ENCODE data around the gene PRR9. TPM values are rescaled to one million over a fixed set of nuclear protein-coding genes. Genes with fewer than 3 reads are reported as not detected.

Gene PRR9
- total RNA-seq, 1 experiment from 2014 or later, result not detected

GRCh38 chr1:153213519-153213918 is 3.9 kb upstream of the PRR9 start:
- no TSS peak for BruUV-seq (replicated peaks)
- Histone ChIP-seq H3K36me3 (ENCODE audit: control insufficient read depth, insufficient read depth, low read length) (no peaks in the 10 kb centered on the region), H3K4me1 (ENCODE audit: control insufficient read depth, insufficient read depth, low read length) (no peaks in the 10 kb centered on the region), H3K9me3 (ENCODE audit: control insufficient read depth, insufficient read depth, low read depth, low read length) (no peaks in the 10 kb centered on the region), H3K27ac (ENCODE audit: low read length) (no peak overlapping the region), H3K4me3 (ENCODE audit: low read depth in 2 of 2, low read length in 2 of 2) (no peak overlapping the region), H3K27me3 (ENCODE audit: control insufficient read depth, insufficient read depth, low read length) (no peaks in the 10 kb centered on the region; the same call in 1 of the 2 replicates)
- DNase-seq (ENCODE audit: low read depth, low spot score) (no peak), ATAC-seq (no peak)
- no peak for TF ChIP-seq CTCF (IDR thresholded peaks at IDR 0.05)
- no peak for TF ChIP-seq TCF7L2 (IDR thresholded peaks at IDR 0.05; ENCODE audit: low read depth, low read length)
- TF ChIP-seq SIN3A (IDR thresholded peaks at IDR 0.05; ENCODE audit: borderline replicate concordance, insufficient read depth, low read depth, low read length), result no peak
- no peak for TF ChIP-seq POLR2AphosphoS5 (IDR thresholded peaks at IDR 0.05; ENCODE audit: low read depth, low read length)
- no peak for TF ChIP-seq REST (IDR thresholded peaks at IDR 0.05; ENCODE audit: insufficient read depth in 1 of 2, low read depth in 2 of 2, low read length in 1 of 2)
- ChIA-PET CTCF (no interaction called here), POLR2A (no interaction called here)
- in situ Hi-C loops (cut with HindIII; ENCODE audit: low pct_unique_long_range_greater_than_20kb, low sequenced_read_pairs) (no loop called here), intact Hi-C loops (cut with micrococcal nuclease; ENCODE audit: unreplicated experiment) (no loop called here)

- no TSS peak for BruUV-seq (replicated peaks)
- in situ Hi-C loops (cut with HindIII; ENCODE audit: low pct_unique_long_range_greater_than_20kb, low sequenced_read_pairs) (no loop called here), intact Hi-C loops (cut with micrococcal nuclease; ENCODE audit: unreplicated experiment) (no loop called here)
- TF ChIP-seq REST (IDR thresholded peaks at IDR 0.05; ENCODE audit: insufficient read depth in 1 of 2, low read depth in 2 of 2, low read length in 1 of 2) (no peak), TCF7L2 (IDR thresholded peaks at IDR 0.05; ENCODE audit: low read depth, low read length) (no peak), CTCF (IDR thresholded peaks at IDR 0.05) (no peak), POLR2AphosphoS5 (IDR thresholded peaks at IDR 0.05; ENCODE audit: low read depth, low read length) (no peak), SIN3A (IDR thresholded peaks at IDR 0.05; ENCODE audit: borderline replicate concordance, insufficient read depth, low read depth, low read length) (no peak)
- H3K36me3 ChIP-seq (ENCODE audit: control insufficient read depth, insufficient read depth, low read length), result no peaks in the 10 kb centered on the region
- ATAC-seq, result no peak
- ChIA-PET CTCF (no interaction called here), POLR2A (no interaction called here)
- no peak overlapping the region for H3K27ac ChIP-seq (ENCODE audit: low read length)
- H3K4me3 ChIP-seq (ENCODE audit: low read depth in 2 of 2, low read length in 2 of 2), result no peak overlapping the region
- no peaks in the 10 kb centered on the region for H3K9me3 ChIP-seq (ENCODE audit: control insufficient read depth, insufficient read depth, low read depth, low read length)
- H3K27me3 ChIP-seq (ENCODE audit: control insufficient read depth, insufficient read depth, low read length), result no peaks in the 10 kb centered on the region; the same call in 1 of the 2 replicates
- no peak for DNase-seq (ENCODE audit: low read depth, low spot score)
- no peaks in the 10 kb centered on the region for H3K4me1 ChIP-seq (ENCODE audit: control insufficient read depth, insufficient read depth, low read length)
These were observed 496 bp downstream of the PRR9 start for GRCh38 chr1:153217744-153218416.
